Measurements from ENCODE around the gene SPCS3. TPM values are rescaled to one million over a fixed set of nuclear protein-coding genes. Genes with fewer than 3 reads are reported as not detected.

The SPCS3 gene
- total RNA-seq, 1 experiment from 2014 or later, result 126 TPM

DNA sequence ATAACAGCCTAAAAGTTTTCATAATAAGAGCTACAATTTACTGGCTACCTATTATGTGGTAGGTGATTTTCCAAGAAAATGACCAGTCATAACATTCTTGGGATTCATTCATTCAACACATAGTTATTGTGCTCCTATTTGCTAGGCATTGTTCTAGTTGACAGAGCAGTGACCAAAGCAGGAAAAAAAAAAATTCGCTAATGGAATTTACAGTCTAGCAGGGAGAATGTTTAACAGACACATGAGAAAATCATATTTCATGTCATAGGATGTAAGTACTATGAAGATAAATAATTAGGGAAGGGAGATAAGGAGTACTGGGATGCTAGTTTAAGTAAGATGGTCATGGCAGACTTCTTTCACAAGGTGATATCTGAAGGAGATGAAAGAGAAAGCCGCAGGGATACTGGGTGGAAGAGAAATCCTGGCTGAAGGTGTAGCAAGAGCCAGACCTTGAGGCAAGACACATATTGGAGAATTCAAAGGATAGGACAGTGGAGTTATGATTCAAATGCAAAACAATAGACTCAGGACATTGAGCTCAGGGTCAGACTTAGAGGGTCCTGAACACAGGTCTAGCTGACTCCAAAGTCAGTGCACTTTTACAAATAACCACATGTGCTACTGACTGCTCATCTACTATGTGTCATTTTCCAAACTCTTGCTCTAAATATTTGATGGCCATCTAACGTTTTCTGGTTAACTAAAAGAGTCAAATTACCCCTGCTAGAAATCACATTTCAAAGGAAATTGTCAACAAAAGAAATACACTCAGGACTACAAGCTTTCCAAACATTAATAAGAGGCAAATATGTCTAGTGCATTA, 20.4 kb downstream of the SPCS3 start:
- no peaks in the 10 kb centered on the region for H3K27me3 Mint-ChIP-seq (ENCODE audit: insufficient read depth, unreplicated experiment)
- intact Hi-C loops (cut with micrococcal nuclease), result loop anchor here (2.0 kb wide), 1 partner anchor 63 kb away; no protein-coding TSS in a partner anchor
- H3K4me3 Mint-ChIP-seq (ENCODE audit: unreplicated experiment), result no peak overlapping the region
- no TSS peak for BruUV-seq (replicated peaks)
- H3K27ac Mint-ChIP-seq (ENCODE audit: low read depth, unreplicated experiment), result no peak overlapping the region
- POLR2A ChIA-PET, result interaction anchor here (0.8 to 1.4 kb wide), 3 partner anchors 16 to 304 kb away, joined by 4 to 7 read pairs (median 6); no protein-coding TSS in a partner anchor
- peaks cover 7% of the 10 kb centered on the region for H3K9me3 Mint-ChIP-seq (ENCODE audit: unreplicated experiment)
- TF ChIP-seq, protein P1, sequence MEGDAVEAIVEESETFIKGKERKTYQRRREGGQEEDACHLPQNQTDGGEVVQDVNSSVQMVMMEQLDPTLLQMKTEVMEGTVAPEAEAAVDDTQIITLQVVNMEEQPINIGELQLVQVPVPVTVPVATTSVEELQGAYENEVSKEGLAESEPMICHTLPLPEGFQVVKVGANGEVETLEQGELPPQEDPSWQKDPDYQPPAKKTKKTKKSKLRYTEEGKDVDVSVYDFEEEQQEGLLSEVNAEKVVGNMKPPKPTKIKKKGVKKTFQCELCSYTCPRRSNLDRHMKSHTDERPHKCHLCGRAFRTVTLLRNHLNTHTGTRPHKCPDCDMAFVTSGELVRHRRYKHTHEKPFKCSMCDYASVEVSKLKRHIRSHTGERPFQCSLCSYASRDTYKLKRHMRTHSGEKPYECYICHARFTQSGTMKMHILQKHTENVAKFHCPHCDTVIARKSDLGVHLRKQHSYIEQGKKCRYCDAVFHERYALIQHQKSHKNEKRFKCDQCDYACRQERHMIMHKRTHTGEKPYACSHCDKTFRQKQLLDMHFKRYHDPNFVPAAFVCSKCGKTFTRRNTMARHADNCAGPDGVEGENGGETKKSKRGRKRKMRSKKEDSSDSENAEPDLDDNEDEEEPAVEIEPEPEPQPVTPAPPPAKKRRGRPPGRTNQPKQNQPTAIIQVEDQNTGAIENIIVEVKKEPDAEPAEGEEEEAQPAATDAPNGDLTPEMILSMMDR (IDR thresholded peaks at IDR 0.05; ENCODE audit: unreplicated experiment), result no peak
- DNase-seq (ENCODE audit: unreplicated experiment), result no peak
- peaks cover 7% of the 10 kb centered on the region for H3K36me3 Mint-ChIP-seq (ENCODE audit: insufficient read depth, unreplicated experiment)
- CTCF ChIA-PET, result interaction anchor here (0.6 to 4.6 kb wide), 39 partner anchors 8 to 778 kb away, joined by 3 to 71 read pairs (median 5); no protein-coding TSS in a partner anchor
- H3K4me1 Mint-ChIP-seq (ENCODE audit: insufficient read depth, unreplicated experiment), result peaks cover 13% of the 10 kb centered on the region

- Mint-ChIP-seq H3K4me1 (ENCODE audit: insufficient read depth, unreplicated experiment) (peaks cover 8% of the 10 kb centered on the region), H3K9me3 (ENCODE audit: unreplicated experiment) (peaks cover 7% of the 10 kb centered on the region), H3K36me3 (ENCODE audit: insufficient read depth, unreplicated experiment) (peaks cover 7% of the 10 kb centered on the region), H3K27me3 (ENCODE audit: insufficient read depth, unreplicated experiment) (no peaks in the 10 kb centered on the region), H3K27ac (ENCODE audit: low read depth, unreplicated experiment) (no peak overlapping the region), H3K4me3 (ENCODE audit: unreplicated experiment) (no peak overlapping the region)
- intact Hi-C loops (cut with micrococcal nuclease), result loop anchor here (1.0 to 2.0 kb wide), 5 partner anchors 64 to 781 kb away; no protein-coding TSS in a partner anchor
- ChIA-PET POLR2A (interaction anchor here (0.8 to 1.3 kb wide), 2 partner anchors 17 to 191 kb away, joined by 4 to 7 read pairs; no protein-coding TSS in a partner anchor), CTCF (interaction anchor here (0.6 to 4.6 kb wide), 52 partner anchors 9 to 783 kb away, joined by 3 to 71 read pairs (median 4); no protein-coding TSS in a partner anchor)
- TF ChIP-seq, protein P1 (IDR thresholded peaks at IDR 0.05; ENCODE audit: unreplicated experiment), result peak; percentile 32
- BruUV-seq (replicated peaks), result no TSS peak
- peak; percentile 60 for DNase-seq (ENCODE audit: unreplicated experiment)
These were observed 21.3 kb downstream of the SPCS3 start for GRCh38 chr4:176340871-176341685.

DNA sequence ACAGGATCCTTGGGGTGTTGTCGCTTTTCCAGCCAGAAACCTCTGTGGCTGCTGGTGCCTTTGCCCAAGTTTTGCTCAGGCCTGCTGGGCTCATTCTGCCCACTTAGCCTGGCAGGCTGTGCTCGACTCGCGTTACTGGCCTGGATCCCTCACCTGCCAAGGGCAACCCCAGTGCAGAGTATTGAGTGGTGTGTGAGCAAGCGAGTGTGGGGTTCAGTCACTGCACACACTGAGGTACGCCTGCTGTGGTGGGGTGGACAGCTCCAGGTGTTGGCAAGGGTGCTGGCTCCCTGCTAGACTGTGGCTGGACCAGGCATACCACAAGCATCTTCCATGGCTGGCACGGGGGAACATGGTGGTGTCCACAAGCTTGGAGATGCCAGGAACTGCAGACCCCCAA, 22.6 kb downstream of the SPCS3 start:
- H3K4me1 Mint-ChIP-seq (ENCODE audit: insufficient read depth, unreplicated experiment), result peaks cover 8% of the 10 kb centered on the region
- no peaks in the 10 kb centered on the region for H3K27me3 Mint-ChIP-seq (ENCODE audit: insufficient read depth, unreplicated experiment)
- BruUV-seq (replicated peaks), result no TSS peak
- no peak overlapping the region for H3K4me3 Mint-ChIP-seq (ENCODE audit: unreplicated experiment)
- TF ChIP-seq, protein P1 (IDR thresholded peaks at IDR 0.05; ENCODE audit: unreplicated experiment), result no peak
- POLR2A ChIA-PET, result interaction anchor here (1.1 kb wide), 1 partner anchor 11 kb away, joined by 4 read pairs; no protein-coding TSS in a partner anchor
- H3K36me3 Mint-ChIP-seq (ENCODE audit: insufficient read depth, unreplicated experiment), result peaks cover 7% of the 10 kb centered on the region
- CTCF ChIA-PET, result interaction anchor here (0.6 to 4.6 kb wide), 18 partner anchors 10 to 788 kb away, joined by 3 to 71 read pairs (median 4); no protein-coding TSS in a partner anchor
- peaks cover 7% of the 10 kb centered on the region for H3K9me3 Mint-ChIP-seq (ENCODE audit: unreplicated experiment)
- intact Hi-C loops (cut with micrococcal nuclease), result no loop called here
- no peak overlapping the region for H3K27ac Mint-ChIP-seq (ENCODE audit: low read depth, unreplicated experiment)
- DNase-seq (ENCODE audit: unreplicated experiment), result no peak
